Activated gamma-delta T cell treated with Interleukin-2 at 50 U/mL for 16 hours (primary cell): ENCODE measurements around the gene VIP.

Experiments
- DNase-seq: peaks from one replicate; pipeline ENCODE4 v3.0.0-alpha.2; 2020

Gene VIP

DNA sequence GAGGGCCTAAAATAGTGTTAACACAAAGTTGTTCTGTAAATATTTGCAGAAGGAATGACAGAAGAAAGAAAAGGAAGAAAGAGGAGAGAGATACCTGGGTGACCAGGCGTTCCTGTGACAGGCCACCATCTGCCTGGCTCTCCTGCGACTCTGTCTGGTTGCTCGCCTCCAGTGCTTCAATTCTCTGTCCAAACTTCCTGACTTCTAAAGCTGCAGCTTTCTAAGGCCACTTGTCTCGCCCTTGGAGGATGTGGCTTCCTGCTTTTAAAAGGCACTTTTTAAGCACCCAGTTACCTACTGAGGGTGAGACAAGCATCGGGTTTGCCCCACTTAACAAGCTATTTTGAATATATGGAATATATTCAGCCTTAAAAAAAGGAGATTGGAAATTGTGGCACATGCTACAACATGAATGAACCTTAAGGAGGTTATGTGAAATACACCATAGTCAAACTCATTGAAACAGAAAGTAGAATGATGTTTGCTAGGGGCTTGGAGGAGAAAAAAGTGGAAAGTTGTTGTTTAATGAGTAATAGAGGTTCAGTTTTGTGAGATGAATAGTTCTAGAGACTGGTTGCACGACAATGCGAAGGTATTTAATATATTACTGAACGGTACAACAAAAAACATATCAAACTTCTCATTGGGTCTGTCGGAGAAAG, 32.8 kb downstream of the VIP start:
- no peak for DNase-seq

DNA sequence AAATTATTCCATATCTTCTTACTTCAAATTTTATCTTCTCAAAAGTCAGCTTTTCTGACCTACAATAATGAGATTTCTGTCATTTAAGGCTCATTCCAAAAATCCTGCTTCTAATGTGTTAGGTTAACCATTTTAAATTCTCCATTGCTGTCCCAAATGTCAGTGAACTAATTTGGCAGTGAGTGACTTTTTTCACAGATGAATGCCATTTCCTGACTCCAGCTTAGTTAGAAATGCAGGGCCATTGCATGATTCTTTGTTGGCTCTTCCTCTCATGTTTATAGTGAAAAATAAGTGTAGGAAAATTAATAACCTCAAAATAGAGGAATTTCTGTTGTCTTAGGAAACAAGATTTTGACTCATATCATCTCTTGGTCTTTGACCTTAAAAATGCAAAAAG, 44.1 kb downstream of the VIP start:
- DNase-seq: no peak

DNA sequence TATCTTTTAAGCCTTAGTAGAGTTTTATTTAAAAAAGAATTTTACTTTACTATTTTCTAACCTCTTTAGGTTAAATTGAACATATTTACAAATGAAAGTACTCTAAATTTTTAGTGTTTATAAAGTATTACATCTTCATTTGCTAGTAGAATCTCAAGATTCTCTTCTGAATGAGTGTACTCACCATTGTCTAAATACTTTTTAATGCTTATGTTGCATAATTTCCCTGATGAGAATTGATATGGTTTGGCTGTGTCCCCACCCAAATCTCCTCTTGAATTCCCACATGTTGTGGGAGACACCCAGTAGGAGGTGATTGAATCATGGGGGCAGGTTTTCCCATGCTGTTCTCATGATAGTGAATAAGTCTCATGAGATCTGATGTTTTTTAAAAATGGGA, 53.6 kb downstream of the VIP start:
- no peak for DNase-seq
